Erythroblast (primary cell): ENCODE measurements around the gene SMIM15.

ENCODE experiments used
- GATA1 ChIP-seq: IDR thresholded peaks from 2 replicates; pipeline ENCODE4 v1.6.1; 2011; ENCODE audit warnings: low read depth, mild to moderate bottlenecking, control low read depth, low read length, moderate library complexity
- POLR2A ChIP-seq: IDR thresholded peaks from 2 replicates; pipeline ENCODE4 v1.6.1; 2011; ENCODE audit warnings: mild to moderate bottlenecking, low read length

GRCh38 chr5:61159836-61160235 is 2.4 kb downstream of the SMIM15 start:
- TF ChIP-seq POLR2A (no peak), GATA1 (no peak)
